Measurements from ENCODE around the gene RAB11FIP4.
A peak's percentile ranks its signal among the peaks of the same experiment; 100 is the strongest.

The RAB11FIP4 gene

DNA sequence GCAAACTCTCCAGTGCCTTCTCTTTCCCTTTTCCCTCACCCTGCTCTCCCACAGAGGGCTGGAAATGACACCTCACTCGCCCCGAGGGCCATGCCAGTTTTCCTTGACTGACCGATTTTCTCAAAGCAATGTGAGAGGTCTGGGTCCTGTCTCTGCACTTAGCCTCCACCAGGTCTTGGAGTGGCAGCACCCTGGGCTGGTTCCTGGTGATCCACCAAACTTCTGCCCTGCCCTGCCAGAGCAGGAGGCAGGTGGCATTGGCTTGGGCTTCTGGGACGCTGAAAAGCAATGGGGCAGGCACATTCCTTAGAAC is 97.5 kb downstream of the RAB11FIP4 start:
- TF ChIP-seq, protein P1, sequence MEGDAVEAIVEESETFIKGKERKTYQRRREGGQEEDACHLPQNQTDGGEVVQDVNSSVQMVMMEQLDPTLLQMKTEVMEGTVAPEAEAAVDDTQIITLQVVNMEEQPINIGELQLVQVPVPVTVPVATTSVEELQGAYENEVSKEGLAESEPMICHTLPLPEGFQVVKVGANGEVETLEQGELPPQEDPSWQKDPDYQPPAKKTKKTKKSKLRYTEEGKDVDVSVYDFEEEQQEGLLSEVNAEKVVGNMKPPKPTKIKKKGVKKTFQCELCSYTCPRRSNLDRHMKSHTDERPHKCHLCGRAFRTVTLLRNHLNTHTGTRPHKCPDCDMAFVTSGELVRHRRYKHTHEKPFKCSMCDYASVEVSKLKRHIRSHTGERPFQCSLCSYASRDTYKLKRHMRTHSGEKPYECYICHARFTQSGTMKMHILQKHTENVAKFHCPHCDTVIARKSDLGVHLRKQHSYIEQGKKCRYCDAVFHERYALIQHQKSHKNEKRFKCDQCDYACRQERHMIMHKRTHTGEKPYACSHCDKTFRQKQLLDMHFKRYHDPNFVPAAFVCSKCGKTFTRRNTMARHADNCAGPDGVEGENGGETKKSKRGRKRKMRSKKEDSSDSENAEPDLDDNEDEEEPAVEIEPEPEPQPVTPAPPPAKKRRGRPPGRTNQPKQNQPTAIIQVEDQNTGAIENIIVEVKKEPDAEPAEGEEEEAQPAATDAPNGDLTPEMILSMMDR (IDR thresholded peaks at IDR 0.05), result no peak
- Histone ChIP-seq H3K27me3 (peaks cover 21% of the 10 kb centered on the region), H3K27ac (peak overlapping the region; percentile 98), H3K9me3 (no peaks in the 10 kb centered on the region), H3K36me3 (no peaks in the 10 kb centered on the region), H3K4me1 (ENCODE audit: control insufficient read depth in 1 of 2, insufficient read depth in 1 of 2, low read depth in 1 of 2, low read length in 1 of 2) (peaks cover 65 to 67% of the 10 kb centered on the region in 2 experiments), H3K4me3 (ENCODE audit: low read depth in 1 of 2, low read length in 1 of 2) (peak overlapping the region; percentile 86 to 92)

DNA sequence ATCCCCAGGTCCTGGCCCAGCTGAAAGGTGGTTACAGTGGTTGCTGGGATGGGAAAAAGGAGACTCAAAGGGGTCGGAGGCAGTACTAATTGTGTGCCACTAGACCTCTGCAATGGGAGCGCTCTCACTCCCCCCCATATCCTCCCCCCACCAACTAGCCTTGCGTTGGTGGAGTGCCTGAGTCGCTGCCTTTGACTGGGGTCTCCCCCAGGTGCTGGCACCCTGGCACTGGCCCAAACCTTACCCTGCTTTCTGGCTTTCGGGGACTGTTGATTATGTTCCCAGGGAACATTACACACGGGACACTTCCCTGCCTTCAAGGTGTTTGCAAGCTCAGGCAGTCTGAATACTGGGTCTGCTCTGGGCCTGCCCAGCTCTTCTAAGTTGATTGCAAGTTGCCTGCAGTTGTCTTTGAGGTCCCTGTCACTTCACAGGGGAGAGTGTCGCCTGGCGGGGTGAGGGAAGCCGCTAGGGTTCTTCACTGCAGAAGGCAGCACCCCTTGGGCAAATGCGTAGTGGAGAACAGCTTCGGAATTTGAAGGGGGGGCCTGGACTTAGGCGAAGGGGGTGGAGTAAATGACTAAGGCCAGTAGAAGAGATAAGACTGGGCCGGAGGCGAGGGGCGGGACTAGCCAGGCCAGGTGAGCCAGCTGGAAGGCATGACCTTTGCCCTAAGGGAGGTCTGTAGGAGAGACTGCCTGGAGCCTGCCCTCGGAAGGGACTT is 98.0 kb downstream of the RAB11FIP4 start:
- peak overlapping the region; percentile 98 for H3K27ac ChIP-seq
- peaks cover 21% of the 10 kb centered on the region for H3K27me3 ChIP-seq
- peaks cover 70 to 73% of the 10 kb centered on the region in 2 experiments for H3K4me1 ChIP-seq (ENCODE audit: control insufficient read depth in 1 of 2, insufficient read depth in 1 of 2, low read depth in 1 of 2, low read length in 1 of 2)
- no peaks in the 10 kb centered on the region for H3K9me3 ChIP-seq
- H3K36me3 ChIP-seq, result no peaks in the 10 kb centered on the region
- TF ChIP-seq, protein P1 (IDR thresholded peaks at IDR 0.05), result no peak
- H3K4me3 ChIP-seq (ENCODE audit: low read depth in 1 of 2, low read length in 1 of 2), result peak overlapping the region; percentile 86 to 92

DNA sequence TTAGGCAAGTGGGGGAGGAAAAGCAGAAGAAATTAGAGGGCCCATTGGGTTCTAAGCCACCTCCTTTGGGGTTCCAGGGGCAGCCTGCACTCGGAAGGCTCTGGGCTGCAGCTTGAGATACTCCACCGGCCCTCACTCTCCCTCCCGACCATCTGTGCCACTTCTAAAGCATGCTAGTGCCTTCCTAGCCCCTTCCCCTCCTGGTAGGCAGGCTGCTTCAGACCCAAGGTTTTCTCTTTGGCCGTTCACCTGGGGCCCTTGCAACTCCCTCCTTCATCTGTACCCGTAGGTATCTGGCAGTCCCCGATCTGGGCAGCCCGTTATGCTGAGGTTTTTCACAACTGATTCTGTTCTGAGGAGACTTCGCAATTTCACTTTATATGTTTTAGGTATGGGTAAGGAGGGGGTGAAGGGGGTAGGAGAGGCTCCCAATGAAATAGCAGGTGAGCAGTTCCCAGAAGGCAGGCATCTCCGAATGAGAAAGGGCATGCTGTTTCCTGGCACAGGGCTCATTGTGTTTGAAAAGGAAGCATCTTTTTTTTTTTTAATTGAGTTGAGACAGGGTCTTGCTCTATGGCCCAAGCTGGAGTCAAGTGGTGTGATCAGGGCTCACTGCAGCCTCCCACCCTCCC is 98.7 kb downstream of the RAB11FIP4 start:
- TF ChIP-seq, protein P1 (IDR thresholded peaks at IDR 0.05), result no peak

DNA sequence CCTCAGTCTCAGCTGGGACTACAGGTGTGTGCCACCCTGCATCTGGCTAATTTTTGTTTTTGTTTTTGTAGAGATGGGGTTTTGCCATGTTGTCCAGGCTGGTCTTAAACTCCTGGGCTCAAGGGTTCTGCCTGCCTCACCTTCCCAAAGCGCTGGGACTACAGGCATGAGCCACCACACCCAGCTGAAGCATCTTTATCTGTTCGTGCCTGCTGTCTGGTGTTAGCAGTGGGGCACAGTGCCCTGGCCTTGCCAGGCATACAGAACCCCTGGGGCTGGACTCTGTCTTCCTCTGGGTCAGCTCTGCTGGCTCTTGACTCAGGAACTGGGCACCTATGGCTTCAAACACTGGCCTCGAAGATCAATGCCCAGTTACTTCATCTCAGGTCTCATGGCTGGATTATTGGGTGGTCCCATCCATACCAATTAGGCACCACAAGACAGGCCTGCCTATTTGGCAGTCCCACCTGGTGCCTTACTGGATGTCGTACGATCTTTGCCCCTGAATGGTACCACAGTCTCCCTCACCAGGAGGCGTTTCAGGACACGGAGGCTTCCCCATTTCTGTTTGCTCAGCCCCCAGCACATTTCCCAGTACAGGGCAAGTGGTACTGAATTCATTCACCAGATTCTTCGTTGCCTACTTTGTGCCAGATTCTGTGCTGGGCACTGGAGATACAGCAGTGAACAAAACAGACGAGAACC is 99.3 kb downstream of the RAB11FIP4 start:
- Histone ChIP-seq H3K9me3 (no peaks in the 10 kb centered on the region), H3K4me3 (ENCODE audit: low read depth in 1 of 2, low read length in 1 of 2) (peak overlapping the region; percentile 86 to 92), H3K36me3 (no peaks in the 10 kb centered on the region), H3K4me1 (ENCODE audit: control insufficient read depth in 1 of 2, insufficient read depth in 1 of 2, low read depth in 1 of 2, low read length in 1 of 2) (peaks cover 84 to 86% of the 10 kb centered on the region in 2 experiments), H3K27me3 (peaks cover 13% of the 10 kb centered on the region), H3K27ac (peak overlapping the region; percentile 98)
- TF ChIP-seq, protein P1 (IDR thresholded peaks at IDR 0.05), result no peak

More for the DNA sequence above, 98.7 kb downstream of the RAB11FIP4 start:
- Histone ChIP-seq H3K36me3 (no peaks in the 10 kb centered on the region), H3K27me3 (peaks cover 19% of the 10 kb centered on the region), H3K4me3 (ENCODE audit: low read depth in 1 of 2, low read length in 1 of 2) (peak overlapping the region; percentile 86 to 92), H3K4me1 (ENCODE audit: control insufficient read depth in 1 of 2, insufficient read depth in 1 of 2, low read depth in 1 of 2, low read length in 1 of 2) (peaks cover 77 to 79% of the 10 kb centered on the region in 2 experiments), H3K9me3 (no peaks in the 10 kb centered on the region), H3K27ac (peak overlapping the region; percentile 98)

DNA sequence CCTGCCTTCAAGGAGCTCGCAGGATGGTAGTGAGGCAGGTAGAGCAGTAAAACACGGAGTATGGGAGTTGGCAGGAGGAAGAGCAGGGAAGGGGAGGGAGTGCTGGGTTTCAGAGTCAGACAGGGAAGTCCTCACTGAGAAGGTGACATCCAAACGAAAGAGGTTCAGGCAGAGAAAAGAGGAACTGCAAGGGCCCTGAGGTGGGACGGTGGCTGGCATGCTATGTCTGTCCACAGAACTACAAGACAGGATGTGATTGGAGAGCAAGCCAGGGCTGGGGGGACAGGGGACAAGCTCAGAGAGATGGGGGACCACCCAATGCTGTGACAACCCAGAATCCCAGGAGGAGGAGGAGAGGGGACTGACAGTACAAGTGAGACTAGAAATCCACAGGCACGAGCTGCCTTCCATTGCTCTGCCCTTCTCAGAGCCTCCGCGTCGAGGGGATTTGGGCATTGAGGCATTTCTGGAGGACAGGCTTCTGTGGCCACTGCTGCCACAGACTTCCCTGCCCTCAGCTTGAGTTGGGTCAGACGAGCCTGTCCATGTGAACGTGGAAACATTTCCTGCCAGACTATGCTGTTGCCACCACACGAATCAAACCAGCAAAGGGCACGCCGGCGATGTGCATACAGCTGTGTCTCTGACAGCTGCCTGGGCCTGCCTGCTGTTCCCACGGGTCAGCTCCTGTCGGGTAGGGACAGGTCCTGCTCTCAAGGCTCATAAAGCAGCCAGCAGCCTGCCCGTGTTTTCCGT is 100.1 kb downstream of the RAB11FIP4 start:
- Histone ChIP-seq H3K27ac (peak overlapping the region; percentile 98), H3K9me3 (no peaks in the 10 kb centered on the region), H3K4me3 (ENCODE audit: low read depth in 1 of 2, low read length in 1 of 2) (peak overlapping the region; percentile 86 to 92), H3K36me3 (no peaks in the 10 kb centered on the region), H3K4me1 (ENCODE audit: control insufficient read depth in 1 of 2, insufficient read depth in 1 of 2, low read depth in 1 of 2, low read length in 1 of 2) (peaks cover 90 to 91% of the 10 kb centered on the region in 2 experiments), H3K27me3 (peaks cover 5% of the 10 kb centered on the region)
- TF ChIP-seq, protein P1 (IDR thresholded peaks at IDR 0.05), result no peak

Data from neutrophil (primary cell).